Superior temporal gyrus (tissue), 1 donor: Measurements from ENCODE around the gene FAM83G.
"Not testable (repeated sequence)": the region's sequence is repeated elsewhere in the genome, so short reads cannot be mapped to it uniquely, and the experiment has no call there.

ENCODE experiments used
- DNase-seq: peaks from one replicate; pipeline ENCODE4 v3.0.0-alpha.2; 2016; ENCODE audit errors: extremely low spot score

FAM83G gene

GRCh38 chr17:19023209-19023999, 18.8 kb upstream of the FAM83G start:
- no peak for DNase-seq

GRCh38 chr17:19022747-19023146, 18.2 kb upstream of the FAM83G start:
- no peak for DNase-seq

DNA sequence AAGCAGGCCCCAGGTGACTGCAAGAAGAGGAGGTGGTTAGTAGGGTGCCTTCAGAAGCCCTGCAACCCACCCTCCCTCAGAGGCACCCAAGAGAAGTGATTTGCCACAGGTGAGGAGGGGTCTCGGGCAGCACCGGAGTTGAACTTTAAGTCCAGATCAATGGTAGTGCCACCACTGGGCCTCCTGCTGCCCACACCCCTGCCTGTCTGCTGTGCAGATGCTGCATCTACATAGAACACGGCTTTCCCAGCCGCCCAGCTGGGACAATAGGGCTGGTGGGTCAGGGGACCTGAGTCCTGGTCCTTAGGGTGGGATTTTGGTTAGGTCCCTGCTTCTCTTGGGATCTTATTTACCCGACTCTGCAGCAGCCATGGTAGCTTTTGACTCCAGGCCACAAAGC, 17.6 kb upstream of the FAM83G start:
- DNase-seq = no peak

- DNase-seq = no peak
Measured at GRCh38 chr17:19021622-19022083, 17.1 kb upstream of the FAM83G start.

DNA sequence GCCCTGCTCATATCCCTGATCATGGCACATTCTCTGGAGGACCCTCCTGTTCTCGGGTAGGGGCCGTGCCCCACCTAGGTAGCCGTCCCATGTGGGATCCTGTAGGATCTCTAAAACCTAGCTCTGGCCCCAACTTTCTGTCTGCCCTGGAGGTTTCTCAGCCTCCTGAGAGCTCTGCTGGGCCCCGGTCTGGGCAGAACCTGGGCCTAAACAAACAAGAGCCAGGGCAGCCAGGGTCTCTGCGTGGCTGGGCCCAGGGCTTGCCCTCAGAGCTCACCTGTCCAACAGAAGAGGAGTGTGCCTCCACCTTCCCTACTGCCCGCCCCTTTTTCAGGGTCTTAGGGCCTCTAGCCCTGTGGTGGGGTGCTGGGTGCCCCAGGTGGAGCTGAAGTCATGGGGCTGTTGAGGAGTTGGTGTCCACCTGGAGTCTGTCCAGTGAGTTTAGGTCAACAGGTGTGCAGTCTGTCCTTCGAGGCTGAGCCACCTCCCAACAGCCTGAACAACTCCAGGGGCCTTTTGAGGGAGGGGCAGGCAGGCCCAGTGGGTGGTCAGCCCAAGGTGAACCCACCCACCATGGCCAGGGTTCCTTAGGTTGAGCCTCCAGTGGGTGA, 16.6 kb upstream of the FAM83G start:
- not testable (repeated sequence) for DNase-seq

GRCh38 chr17:19020016-19020415, 15.5 kb upstream of the FAM83G start:
- DNase-seq = no peak

GRCh38 chr17:19019041-19019941, 14.7 kb upstream of the FAM83G start:
- no peak for DNase-seq

DNA sequence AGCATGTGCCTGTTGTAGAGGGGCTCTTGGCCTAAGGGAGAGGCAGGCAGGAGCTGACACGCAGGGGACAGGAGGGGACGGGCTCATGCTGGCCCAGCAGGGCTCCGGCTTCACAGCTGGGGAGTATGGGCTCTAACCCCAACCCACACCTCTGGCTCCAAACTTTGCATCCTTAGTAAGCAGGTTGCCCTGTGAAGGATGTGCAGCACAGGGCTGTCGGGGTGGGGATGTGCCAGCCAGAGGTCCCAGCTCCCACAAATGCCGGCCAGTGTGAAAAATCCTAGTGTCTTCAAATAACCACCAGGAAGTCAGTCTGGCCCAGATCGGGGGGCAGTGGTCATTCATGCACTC, 14.0 kb upstream of the FAM83G start:
- no peak for DNase-seq

- DNase-seq = no peak
Measured at GRCh38 chr17:19017804-19018599, 13.4 kb upstream of the FAM83G start.

- no peak for DNase-seq
Measured at GRCh38 chr17:19017401-19017800, 12.8 kb upstream of the FAM83G start.

- no peak for DNase-seq
Measured at GRCh38 chr17:19016881-19017280, 12.3 kb upstream of the FAM83G start.

DNA sequence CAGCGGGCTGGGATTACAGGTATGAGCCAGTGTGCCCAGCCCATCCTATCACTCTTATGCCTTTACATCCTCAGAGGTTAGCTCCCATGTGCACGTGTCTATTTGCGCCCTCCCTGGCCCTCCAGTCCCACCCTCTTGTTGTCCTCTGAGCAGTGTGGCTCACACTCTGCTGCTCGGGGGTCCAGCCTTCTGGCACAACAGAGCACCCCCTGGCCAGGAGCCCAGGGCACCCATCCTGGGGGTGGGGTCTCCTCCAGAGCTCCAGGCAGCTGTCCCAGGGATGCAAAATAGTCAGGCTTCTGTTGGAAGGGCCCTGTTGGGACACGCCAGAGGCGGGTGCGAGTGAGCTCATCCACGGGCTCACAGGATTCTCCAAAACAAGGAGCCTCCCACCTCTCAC, 11.7 kb upstream of the FAM83G start:
- DNase-seq = no peak

- DNase-seq = no peak
Measured at GRCh38 chr17:19015428-19015827, 10.9 kb upstream of the FAM83G start.

DNA sequence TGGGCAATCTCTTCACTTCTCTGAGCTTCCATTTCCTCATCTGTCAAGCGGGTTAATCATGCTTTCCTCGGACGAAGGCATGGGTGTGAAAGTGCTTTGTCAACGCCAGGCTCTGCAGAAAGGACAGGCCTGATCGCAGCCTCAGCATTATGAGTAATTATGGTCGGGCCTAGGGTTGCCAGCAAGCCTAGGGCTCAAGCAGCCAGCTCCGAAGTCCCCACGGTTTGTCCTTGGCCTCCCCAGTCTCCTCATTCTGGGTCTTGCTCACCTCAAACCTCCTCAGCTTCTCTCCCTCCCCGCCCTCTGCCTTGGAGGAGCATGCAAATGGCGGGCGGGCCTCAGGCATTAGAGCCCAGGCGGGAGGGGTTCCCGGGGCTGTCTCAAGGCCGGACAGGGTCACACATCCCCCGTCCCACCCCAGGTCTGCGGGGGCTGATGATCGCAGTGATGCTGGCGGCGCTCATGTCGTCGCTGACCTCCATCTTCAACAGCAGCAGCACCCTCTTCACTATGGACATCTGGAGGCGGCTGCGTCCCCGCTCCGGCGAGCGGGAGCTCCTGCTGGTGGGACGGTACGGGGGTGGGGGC, 10.2 kb upstream of the FAM83G start:
- no peak for DNase-seq

GRCh38 chr17:19013806-19014627, 9.5 kb upstream of the FAM83G start:
- DNase-seq = peak; percentile 16

GRCh38 chr17:19013226-19013625, 8.7 kb upstream of the FAM83G start:
- no peak for DNase-seq

DNA sequence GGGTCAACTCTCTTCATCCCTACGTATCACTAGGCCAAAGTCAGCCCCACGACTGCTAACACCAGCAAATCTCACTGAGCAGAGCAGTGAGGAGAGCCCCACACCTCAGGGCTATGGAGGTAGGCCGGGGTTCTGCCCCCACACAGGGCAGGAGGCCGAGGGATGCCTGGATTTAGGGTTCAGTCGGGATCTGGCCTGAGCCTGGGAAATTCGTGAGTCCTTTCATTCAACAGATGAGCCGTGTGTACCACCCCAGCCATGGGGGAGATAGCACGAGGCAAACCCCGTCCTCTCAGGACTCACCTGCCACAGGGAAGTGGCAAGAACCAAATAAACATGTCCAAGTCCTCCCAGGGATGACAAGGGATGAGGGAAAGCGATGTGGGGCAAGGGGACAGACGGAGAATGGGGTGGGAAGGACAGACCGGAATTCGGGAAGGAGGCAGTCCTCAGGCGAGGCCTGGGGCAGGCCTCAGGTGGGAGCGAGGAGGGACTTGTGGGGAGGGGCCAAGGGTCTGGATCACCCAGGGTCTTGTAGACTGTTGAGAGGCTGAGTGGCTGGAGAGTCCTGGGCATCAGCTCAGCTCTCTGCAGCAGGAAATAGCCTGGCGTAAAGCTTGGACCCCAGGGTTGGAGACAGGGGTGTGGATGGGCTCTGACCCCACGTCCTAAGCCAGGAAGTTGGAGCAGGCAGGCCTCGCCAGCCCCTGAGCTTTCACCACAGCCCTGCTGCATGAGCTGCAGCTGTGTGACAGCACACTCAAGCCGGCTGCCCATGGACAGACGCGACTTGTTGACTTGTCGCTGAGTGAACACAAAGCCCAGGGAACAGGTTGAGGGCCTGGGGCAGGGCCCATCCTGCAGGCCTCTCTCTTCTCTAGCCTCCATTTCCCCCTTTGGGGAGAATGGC, 7.9 kb upstream of the FAM83G start:
- DNase-seq = no peak

DNA sequence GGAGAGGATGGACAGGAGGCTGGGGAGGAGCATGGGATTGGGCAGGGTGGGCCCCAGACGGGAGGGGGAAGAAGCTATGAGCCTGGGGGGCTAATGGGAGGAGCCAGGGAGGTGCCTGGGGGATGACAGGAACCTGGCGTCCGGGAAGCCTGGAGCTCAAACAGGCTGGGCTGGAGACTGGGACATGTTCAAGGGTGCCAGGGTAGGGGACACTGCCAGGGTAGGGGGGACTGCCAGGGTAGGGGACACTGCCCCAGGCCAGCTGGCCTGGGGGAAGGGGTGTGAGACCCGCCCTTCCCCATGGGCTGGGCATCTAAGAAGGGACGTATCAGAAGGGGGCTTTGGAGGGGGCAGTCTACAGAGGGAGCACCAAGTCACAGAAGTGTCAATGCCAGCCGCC, 7.0 kb upstream of the FAM83G start:
- DNase-seq = no peak
